T-helper 1 cell (primary cell): ENCODE results near the gene MMP27.
"Not testable (repeated sequence)": the region's sequence is repeated elsewhere in the genome, so short reads cannot be mapped to it uniquely, and the experiment has no call there.

Experiments
- DNase-seq, 5 donors: peaks; one replicate each; pipeline ENCODE4 v3.0.0-alpha.2; 2012 to 2020
- total RNA-seq, 4 donors: gene quantifications; one replicate each; lab custom pipeline; 2026; lab: John Stamatoyannopoulos, UW

The MMP27 gene, protein sequence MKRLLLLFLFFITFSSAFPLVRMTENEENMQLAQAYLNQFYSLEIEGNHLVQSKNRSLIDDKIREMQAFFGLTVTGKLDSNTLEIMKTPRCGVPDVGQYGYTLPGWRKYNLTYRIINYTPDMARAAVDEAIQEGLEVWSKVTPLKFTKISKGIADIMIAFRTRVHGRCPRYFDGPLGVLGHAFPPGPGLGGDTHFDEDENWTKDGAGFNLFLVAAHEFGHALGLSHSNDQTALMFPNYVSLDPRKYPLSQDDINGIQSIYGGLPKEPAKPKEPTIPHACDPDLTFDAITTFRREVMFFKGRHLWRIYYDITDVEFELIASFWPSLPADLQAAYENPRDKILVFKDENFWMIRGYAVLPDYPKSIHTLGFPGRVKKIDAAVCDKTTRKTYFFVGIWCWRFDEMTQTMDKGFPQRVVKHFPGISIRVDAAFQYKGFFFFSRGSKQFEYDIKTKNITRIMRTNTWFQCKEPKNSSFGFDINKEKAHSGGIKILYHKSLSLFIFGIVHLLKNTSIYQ
- total RNA-seq: 0 reads per million in 4 donors

- DNase-seq: no peak
Observed at GRCh38 chr11:102705626-102706025, at the start of gene MMP27. TSS of gene MMP27 (minus strand) at chr11:102705769. CDS start at chr11:102705714, 55 bp downstream.

GRCh38 chr11:102753267-102753666, 47.7 kb upstream of the MMP27 start:
- no peak for DNase-seq

DNA sequence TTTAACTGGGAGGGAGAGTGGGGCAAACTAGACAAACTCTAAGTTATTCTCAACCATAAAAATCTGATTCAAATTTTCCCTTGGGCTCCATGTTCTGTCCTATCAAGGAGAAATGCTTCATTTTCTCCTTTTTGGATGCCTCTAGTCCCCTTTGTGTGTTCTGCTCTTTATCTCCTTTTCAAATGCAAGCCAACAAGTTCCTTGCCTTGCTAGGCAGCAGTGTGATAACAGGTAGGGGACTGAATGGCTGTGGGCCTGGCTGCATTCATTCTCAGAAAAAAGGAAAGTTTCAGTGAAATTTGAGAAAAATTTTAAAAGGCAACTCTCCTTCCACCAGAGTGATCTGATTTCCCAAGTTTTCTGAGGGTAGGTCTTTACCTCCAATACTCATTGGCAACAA, 46.1 kb upstream of the MMP27 start:
- DNase-seq: no peak

DNA sequence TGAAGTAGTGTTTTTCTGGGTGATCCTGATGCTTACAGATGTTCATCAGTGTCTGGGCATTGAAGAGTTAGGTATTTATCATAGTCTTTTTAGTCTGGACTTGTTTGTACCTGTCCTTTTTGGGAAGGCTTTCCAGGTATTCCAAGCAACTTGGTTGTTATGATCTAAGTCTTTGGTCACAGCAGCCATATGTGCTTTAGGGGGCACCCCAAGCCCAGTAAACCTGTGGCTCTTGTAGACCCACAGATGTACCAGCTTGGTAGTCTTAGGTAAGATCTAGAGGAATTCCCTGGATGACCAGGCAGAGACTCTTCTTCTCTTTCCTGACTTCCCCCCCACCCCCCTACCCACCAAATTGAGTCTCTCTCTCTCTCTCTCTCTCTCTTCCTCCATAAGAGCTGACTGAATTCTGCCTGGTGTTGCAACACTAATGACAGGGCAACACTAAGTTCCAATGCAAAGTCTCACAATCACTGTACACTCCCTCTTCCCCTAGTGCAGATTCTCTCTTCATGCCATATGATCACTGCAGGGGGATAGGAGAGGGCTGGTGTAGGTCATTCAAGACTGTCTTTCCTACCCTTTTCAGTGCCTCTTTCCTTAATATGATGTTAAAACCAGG, 43.6 kb upstream of the MMP27 start:
- no peak for DNase-seq

DNA sequence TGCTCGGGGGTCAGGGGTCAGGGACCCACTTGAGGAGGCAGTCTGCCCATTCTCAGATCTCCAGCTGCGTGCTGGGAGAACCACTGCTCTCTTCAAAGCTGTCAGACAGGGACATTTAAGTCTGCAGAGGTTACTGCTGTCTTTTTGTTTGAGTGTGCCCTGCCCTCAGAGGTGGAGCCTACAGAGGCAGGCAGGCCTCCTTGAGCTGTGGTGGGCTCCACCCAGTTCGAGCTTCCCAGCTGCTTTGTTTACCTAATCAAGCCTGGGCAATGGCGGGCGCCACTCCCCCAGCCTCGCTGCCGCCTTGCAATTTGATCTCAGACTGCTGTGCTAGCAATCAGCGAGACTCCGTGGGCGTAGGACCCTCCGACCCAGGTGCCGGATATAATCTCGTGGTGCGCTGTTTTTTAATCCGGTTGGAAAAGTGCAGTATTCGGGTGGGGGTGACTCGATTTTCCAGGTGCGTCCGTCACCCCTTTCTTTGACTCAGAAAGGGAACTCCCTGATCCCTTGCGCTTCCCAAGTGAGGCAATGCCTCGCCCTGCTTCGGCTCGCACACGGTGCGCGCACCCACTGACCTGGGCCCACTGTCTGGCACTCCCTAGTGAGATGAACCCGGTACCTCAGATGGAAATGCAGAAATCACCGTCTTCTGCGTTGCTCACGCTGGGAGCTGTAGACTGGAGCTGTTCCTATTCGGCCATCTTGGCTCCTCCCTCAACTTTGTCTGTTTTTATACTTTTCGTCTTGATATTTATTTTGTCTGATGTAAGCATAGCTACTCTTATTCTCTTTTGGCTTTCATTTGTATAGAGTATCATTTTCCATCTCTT, 41.4 kb upstream of the MMP27 start:
- DNase-seq: not testable (repeated sequence)

GRCh38 chr11:102734650-102735049, 29.1 kb upstream of the MMP27 start:
- no peak for DNase-seq

DNA sequence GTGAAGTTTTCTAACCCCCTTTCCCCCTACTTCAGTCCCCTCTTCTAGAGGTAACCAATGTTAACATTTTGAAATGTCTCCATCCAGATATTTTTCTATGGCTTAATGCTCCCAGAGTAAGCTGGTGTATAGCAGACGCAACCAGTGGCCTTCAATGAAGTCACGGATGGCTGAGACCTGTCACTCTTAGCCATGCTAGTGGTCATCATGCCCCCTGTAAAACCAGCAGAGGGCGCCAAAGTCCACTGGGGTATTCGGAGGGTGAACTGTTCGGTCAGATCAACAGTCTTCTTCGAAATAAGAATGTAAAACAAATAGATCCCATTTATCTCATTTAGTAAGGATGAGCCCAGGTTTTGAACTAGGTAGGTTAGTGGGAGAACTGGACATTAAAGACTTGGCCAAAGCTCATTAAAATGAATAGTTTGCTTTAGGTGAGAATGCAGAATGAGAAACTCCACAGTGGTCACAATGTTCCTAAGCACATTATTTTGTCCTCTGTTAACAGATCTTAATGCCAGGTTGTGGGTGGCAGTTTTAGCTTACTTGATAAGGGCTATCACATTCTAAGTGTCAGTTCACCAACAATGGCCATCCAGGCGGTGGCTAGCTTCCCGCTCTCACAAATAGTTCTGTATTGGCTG, 27.8 kb upstream of the MMP27 start:
- peak in 2 of 5 donors; percentile 1 to 34 for DNase-seq

DNA sequence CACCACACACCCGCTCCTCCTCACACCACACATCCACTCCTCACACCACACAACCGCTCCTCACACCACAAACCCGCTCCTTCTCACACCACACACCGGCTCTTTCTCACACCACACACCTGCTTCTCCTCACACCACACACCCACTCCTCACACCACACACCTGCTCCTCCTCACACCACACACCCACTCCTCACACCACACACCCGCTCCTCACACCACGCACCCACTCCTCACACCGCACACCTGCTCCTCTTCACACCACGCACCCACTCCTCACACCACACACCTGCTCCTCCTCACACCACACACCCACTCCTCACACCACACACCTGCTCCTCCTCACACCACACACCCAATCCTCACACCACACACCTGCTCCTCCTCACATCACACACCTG, 25.4 kb upstream of the MMP27 start:
- DNase-seq: not testable (repeated sequence)

DNA sequence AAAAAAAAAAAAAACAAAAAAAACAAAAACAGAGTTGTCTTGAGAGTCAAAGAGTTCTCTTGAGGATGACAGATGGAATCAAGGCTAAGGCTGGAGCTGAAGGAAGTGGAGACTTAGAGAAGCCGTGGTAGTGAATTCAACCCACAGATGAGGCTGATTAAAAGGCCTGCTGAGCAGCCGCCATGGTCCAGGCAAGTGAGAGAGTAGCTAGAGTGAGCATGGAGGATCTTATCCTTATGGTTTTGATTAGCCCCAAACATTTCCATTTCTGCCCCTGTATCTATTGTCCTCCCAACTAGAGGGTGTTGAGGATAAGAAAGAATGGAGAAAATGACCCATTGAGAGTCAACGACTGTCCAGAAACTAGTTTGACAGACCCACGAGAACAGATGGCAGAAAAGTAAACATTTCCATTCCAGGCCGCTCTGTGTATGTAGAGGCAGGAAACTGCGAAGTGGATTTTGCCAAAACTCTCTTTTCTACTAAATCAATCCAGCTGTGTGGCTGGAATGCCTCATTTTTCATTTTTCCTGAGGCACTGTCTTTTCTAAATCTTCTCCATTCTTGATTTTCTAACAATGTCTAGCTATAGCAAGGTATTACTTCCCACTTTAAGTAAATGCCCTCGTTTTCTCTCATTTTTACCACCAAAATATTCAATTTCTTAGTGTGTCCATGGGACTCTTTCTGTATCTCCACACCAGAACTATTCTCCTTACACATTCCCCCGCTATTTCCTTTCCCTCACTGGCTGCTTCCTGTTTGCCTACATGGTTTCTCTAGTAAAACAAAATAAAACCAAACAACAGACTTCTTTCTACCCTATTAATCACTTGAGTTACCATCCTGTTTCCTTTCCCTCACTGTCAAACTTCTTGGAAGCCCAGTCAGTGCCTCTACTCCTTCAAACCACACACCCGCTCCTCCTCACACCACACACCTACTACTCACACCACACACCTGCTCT, 24.6 kb upstream of the MMP27 start:
- no peak for DNase-seq

- DNase-seq: no peak
Observed at GRCh38 chr11:102727890-102728289, 22.3 kb upstream of the MMP27 start.

DNA sequence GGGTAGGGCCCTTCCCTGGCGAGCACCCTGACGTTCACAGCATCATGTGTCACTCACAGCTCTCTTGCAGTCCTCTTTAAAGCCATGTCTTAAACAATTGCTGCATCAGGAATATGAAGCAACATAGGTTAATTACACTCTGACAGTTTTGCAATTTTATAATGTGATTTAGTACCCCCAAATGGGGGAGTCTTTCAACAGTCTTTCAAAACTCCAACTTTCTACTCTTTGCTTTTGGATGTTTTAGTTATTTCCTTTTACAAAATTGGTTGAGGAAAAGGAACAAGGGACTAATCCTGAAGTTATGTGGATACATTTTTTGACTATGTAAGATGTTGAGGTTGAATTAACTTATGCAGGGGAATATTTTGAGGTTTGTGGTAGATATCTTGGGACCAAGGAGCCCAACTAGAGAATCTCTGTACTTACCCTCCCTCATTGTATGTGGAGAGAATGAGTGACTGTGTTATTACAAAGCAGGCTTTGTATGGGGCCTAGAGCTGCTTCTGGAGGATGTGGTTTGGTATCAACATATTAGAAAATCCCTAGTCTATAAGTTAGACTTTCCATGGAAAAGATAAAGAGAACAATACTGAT, 19.4 kb upstream of the MMP27 start, which contains the start of gene MMP8:
TSS of gene MMP8 (minus strand) at position 51 of the 597 bp plus-strand sequence. CDS start 99 bp downstream, outside the sequence.
- DNase-seq: no peak

DNA sequence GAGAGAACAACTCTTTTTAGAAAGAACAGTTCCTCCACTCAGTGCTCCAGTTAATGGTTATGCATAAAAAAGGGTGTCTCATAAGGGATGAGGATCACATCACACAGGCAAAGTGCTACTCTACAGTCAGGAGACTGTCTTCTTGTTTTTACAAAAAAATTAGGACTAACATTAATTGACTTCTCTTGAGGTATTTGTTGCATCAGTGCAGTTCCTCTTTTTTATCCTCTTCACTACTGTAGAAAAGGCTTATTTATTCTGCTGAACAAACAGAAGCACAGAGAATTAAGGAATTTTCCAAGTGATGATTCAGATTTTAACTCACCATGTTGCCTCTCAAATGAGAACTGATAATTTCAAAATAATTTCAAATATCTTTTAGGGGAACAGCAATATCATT, 17.3 kb upstream of the MMP27 start:
- no peak for DNase-seq

DNA sequence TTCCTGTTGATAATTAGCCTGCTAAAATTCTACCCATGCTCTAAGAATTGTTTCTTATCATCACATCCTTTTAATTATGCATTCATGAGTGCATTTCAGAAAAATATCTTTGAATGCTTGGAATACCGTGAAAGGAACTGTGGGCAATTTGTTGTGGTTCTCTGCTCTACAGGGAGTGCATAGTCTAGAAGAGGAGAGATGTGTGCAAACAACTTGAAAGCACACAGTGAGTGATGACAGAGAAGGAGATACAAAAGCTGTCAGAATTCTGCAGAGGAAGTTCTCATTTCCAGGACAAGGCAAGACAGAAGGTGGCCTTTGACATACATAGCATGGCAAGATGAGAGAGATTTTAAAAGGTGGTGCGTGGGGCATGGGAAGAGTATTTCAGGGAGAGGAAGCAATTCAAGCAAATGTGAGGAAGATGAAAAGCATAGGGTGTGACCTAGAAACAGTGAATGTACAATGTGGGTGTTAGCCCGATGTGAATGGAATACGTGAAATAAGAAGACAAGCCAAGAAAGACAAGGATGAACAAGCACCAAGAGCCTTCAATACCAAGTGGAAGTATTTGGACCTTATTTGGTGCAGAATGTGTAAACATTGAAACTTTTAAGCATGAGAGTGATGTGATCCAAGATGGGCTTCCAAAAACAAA, 14.2 kb upstream of the MMP27 start:
- DNase-seq: no peak

- no peak for DNase-seq
Observed at GRCh38 chr11:102717280-102717679, 11.7 kb upstream of the MMP27 start.

- DNase-seq: no peak
Observed at GRCh38 chr11:102716527-102716926, 11.0 kb upstream of the MMP27 start.

- DNase-seq: no peak
Observed at GRCh38 chr11:102712137-102712536, 6.6 kb upstream of the MMP27 start.

DNA sequence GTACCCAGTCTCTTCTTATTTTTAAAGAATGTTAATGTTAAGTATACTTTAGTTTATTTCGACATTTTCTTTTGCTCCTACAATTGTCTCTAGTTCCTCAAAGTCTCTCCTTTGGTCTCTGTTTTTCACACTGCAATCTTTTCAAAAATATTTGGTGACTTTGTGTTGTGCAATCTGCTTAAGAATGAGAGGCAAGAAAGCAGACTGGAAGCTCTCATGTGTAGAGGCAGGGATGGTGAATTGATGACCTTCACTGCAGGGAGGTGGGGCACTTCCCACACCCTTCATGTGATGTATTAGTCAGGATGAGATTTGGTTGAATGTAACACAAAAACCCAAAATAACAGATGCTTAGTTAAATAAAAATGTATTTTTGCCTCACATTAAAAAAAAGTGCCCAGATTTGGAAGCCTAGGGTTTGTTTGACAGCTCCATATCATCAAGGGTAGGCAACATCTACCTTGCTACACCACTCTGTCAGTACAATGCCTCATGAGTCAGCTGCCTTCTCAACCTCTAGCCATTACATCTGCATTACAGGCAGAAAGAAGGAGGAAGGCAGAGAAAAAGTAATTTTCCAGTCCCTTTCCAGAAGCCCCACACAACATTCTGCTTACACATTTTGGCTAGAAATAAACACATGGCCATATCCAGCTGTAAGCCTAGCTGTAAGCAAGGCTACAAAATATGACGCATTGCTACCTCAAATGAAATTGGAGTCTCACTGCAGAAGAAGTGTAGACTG, 3.8 kb upstream of the MMP27 start:
- no peak for DNase-seq

DNA sequence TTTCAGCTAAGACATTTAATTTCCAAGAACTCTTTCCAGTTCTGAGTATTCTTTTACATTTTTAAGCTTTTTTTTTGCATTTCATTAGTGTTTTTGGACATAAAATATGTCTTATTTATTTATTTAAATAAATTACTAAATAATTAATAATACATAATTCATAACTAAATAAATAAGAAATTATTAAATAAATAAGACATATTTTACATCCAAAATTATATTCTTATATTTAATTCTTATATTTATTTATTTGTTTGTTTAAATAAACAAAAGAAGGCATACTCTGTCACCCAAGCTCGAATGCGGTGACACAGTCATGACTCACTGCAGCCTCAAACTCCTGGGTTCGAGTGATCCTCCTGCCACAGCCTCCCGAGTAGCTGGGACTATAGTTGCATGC, 3.1 kb upstream of the MMP27 start:
- DNase-seq: no peak

GRCh38 chr11:102704841-102705240, 728 bp downstream of the MMP27 start:
- DNase-seq: no peak
